Measurements from ENCODE around the gene SCAPER.
A peak's percentile ranks its signal among the peaks of the same experiment; 100 is the strongest.

Gene SCAPER

DNA sequence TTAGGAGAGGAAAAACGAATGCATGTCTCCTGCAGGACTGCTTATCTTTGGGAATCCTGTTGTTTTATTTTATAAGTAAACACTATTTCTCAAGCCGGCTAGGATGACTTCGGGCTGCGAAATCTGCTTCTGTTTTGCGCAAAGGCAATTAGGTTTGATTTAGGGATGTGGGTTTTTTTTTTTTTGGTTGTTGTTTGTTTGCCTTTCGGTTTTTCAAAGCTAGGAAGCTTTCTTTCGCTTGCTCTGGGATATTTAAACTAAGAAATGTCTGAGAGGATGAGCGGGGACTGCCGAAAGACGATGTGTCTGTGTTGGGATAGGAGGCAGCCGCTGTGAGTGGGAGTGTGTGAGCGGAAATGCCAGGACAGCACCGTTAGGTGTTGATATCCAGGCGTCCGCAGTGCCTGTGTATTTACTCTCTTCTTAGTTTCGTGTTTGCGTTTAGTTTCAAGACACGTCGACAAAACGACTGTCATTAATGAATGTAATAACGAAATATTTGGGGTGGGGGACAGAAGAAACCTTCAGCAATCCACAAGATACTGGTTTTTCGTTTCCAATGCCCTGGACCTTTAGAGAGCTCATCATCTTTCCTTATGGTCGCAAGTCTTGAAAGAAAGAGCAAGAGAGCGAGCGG, 568.0 kb downstream of the SCAPER start:
- Histone ChIP-seq H3K27ac (ENCODE audit: low read length) (peak overlapping the region; percentile 70), H3K4me2 (ENCODE audit: low read length) (peak overlapping the region; percentile 87), H3K9me3 (ENCODE audit: insufficient read depth, low read length) (no peaks in the 10 kb centered on the region), H2AFZ (ENCODE audit: low read depth, low read length) (peak overlapping the region; percentile 44; the same call in 1 of the 2 replicates), H3K27me3 (ENCODE audit: low read depth, low read length) (no peaks in the 10 kb centered on the region), H3K4me3 (ENCODE audit: low read length) (peak overlapping the region; percentile 91), H4K20me1 (ENCODE audit: insufficient read depth, low read length) (peaks cover 12% of the 10 kb centered on the region; the same call in 1 of the 2 replicates), H3K36me3 (replicated peaks; ENCODE audit: low read depth, low read length) (peaks cover 41% of the 10 kb centered on the region), H3K9ac (ENCODE audit: low read length) (peak overlapping the region; percentile 86), H3K4me1 (ENCODE audit: low read length) (peaks cover 28% of the 10 kb centered on the region), H3K79me2 (ENCODE audit: low read length) (peaks cover 55% of the 10 kb centered on the region)
- TF ChIP-seq CTCF (IDR thresholded peaks at IDR 0.05; ENCODE audit: low read depth, low read length) (no peak), EZH2phosphoT487 (IDR thresholded peaks at IDR 0.05; ENCODE audit: low read depth) (no peak)

DNA sequence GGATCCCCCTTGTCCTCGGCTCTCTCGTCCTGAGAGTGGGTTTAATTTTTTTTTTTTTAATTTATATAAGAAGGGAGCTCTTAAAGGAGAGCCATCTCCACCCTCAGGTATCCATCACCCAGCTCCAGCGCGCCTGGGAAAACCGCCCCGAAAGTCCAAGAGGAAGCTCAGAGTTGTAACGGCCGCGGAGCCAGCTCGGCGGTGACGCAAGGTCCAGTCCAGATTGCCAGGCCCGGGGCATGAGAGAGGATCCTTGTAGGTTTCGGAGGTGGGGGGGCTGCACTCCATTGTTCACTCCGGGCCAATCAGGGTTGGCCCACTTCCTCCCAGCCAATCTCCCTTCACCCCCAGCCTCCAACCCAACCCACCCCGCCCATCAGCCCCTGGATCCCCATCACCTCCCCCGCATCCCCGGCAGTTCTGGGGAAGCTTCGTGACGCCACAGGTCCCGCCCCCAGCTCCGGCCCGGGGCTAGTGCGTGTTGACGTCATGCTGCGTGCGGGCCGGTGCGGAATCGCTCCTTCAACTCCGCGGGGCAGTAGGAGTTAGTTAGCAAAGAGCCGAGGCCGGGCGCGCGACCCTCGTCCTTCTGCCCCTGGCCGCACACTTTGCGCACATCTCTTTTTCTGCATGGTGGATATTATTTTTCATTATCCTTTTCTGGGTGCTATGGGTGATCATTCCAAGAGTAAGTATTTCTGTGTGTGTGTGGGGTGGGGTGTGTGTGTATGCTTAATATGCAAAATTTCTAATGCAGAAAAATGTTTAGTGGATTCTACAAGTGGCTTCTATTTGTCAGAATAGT, 568.7 kb downstream of the SCAPER start, which contains the start of gene ISL2:
ISL2 (plus strand) TSS at position 520 of the 805 bp plus-strand sequence; CDS start at position 631, 111 bp downstream.
- TF ChIP-seq EZH2phosphoT487 (IDR thresholded peaks at IDR 0.05; ENCODE audit: low read depth) (no peak), CTCF (IDR thresholded peaks at IDR 0.05; ENCODE audit: low read depth, low read length) (no peak)

GRCh38 chr15:76335307-76336253, 569.6 kb downstream of the SCAPER start:
- TF ChIP-seq EZH2phosphoT487 (IDR thresholded peaks at IDR 0.05; ENCODE audit: low read depth) (no peak), CTCF (IDR thresholded peaks at IDR 0.05; ENCODE audit: low read depth, low read length) (no peak)
- peak overlapping the region; percentile 61 for H2AFZ ChIP-seq (ENCODE audit: low read depth, low read length)

More for the DNA sequence above, 568.7 kb downstream of the SCAPER start, which contains the start of gene ISL2:
- H3K27me3 ChIP-seq (ENCODE audit: low read depth, low read length), result no peaks in the 10 kb centered on the region
- peak within 1 kb of the TSS; percentile 70 for H3K27ac ChIP-seq (ENCODE audit: low read length)
- H4K20me1 ChIP-seq (ENCODE audit: insufficient read depth, low read length), result peaks cover 12% of the 10 kb centered on the region; the same call in 1 of the 2 replicates
- peaks cover 28% of the 10 kb centered on the region for H3K4me1 ChIP-seq (ENCODE audit: low read length)
- H3K9ac ChIP-seq (ENCODE audit: low read length), result peak within 1 kb of the TSS; percentile 88
- peaks cover 33% of the 10 kb centered on the region for H3K36me3 ChIP-seq (replicated peaks; ENCODE audit: low read depth, low read length)
- H2AFZ ChIP-seq (ENCODE audit: low read depth, low read length), result peak within 1 kb of the TSS; percentile 61
- H3K4me3 ChIP-seq (ENCODE audit: low read length), result peak within 1 kb of the TSS; percentile 91
- peaks cover 48% of the 10 kb centered on the region for H3K79me2 ChIP-seq (ENCODE audit: low read length)
- peak within 1 kb of the TSS; percentile 87 for H3K4me2 ChIP-seq (ENCODE audit: low read length)
- no peaks in the 10 kb centered on the region for H3K9me3 ChIP-seq (ENCODE audit: insufficient read depth, low read length)

More at GRCh38 chr15:76335307-76336253, 569.6 kb downstream of the SCAPER start:
- Histone ChIP-seq H3K4me2 (ENCODE audit: low read length) (peak overlapping the region; percentile 75), H3K27ac (ENCODE audit: low read length) (peak overlapping the region; percentile 47), H3K9ac (ENCODE audit: low read length) (peak overlapping the region; percentile 88), H3K9me3 (ENCODE audit: insufficient read depth, low read length) (no peaks in the 10 kb centered on the region), H3K79me2 (ENCODE audit: low read length) (peaks cover 41% of the 10 kb centered on the region), H3K4me1 (ENCODE audit: low read length) (peaks cover 28% of the 10 kb centered on the region), H3K36me3 (replicated peaks; ENCODE audit: low read depth, low read length) (peaks cover 25% of the 10 kb centered on the region), H4K20me1 (ENCODE audit: insufficient read depth, low read length) (peaks cover 12% of the 10 kb centered on the region; the same call in 1 of the 2 replicates), H3K4me3 (ENCODE audit: low read length) (peak overlapping the region; percentile 91), H3K27me3 (ENCODE audit: low read depth, low read length) (no peaks in the 10 kb centered on the region)

Measured in OCI-LY3 (cell line).